Islet of Langerhans (tissue), 1 donor: ENCODE results near the gene IMPG1.

Source experiments
- FAIRE-seq: peaks from one replicate; lab custom pipeline; 2011; peaks lifted over from hg19 to GRCh38; lab: Jason Lieb, UNC

IMPG1 gene

DNA sequence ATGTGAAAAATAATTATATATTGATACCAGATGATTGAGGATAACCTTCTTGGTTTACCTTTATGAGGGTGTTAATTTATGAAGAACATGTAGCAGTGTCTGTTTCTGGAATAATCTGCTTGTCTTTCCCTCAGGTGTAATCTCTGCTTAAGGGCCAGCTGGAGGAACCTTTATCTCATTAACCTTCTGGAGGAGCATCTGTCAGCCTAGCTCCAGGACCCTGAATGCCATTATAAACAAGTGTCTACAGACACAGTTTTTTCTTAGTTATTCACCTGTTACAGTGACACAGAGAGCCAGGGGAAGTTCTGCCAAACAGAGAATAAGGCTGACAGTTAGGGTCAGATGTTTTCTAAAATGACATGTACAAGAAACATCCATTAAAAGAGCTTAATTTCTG lies at the start of gene IMPG1:
Gene IMPG1 (minus strand): TSS at position 101 of the 400 bp plus-strand sequence. CDS start 174 bp downstream, outside the sequence.
- no peak for FAIRE-seq

DNA sequence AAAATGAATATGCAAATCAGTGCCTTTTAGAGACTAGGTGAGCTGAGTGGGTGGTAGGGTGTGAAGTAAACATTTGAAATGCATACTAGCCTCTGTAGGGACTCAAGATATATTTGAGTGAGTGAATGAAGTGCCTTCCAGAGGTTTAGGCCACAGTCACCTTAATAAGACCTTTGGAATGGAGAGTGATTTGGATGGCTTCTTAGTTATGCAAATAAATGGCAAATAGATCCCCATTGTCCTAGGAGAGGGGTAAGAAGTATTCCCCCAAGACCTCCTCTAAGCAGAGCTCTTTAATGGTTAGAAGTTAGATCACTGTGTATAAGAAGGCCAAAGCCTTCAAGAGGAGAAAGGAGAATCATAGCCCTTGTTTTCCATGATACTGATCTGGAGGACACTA lies 47.8 kb upstream of the IMPG1 start:
- FAIRE-seq: no peak

DNA sequence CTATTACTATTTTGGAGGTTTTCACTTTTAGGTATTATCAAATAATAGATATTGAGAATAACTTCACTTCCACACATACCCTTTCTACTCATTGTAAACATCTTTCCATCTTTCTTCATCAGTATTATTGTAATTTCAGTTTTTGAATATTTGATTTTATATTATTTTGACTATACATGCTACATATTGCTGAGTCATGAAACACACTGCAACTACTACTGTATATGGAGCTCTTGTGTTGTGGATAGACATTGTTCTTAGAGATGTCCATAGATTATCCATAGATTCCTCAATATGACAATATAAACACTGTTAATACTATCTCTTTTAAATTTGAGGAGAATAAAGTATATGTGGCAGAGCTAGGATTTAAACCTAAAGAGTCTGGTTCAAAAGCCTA lies 819 bp upstream of the IMPG1 start:
- no peak for FAIRE-seq

GRCh38 chr6:76057469-76057868 lies 15.0 kb downstream of the IMPG1 start:
- no peak for FAIRE-seq

- FAIRE-seq: no peak
These were observed 20.1 kb downstream of the IMPG1 start for GRCh38 chr6:76052314-76052713.

- no peak for FAIRE-seq
These were observed 28.8 kb downstream of the IMPG1 start for GRCh38 chr6:76043690-76044089.

DNA sequence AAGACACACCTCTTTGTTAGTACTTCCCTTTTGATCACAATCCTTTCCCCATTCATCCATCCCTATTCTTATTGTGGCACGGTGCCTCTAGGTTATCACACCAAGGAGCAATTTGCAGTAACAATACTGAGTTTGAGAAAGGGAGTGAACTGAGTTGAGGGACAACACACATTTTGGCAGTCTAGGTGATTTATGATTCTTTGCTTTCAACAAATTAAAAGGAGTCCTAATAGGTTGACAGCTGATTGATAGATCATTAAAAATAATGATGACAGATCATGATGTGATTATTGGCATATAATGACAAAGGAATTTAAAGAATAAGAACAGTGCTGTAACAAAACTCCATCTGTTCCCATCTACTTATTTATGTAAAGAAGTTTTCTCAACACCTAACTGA lies 36.7 kb downstream of the IMPG1 start:
- FAIRE-seq: no peak

- no peak for FAIRE-seq
These were observed 46.4 kb downstream of the IMPG1 start for GRCh38 chr6:76026101-76026500.

- FAIRE-seq: no peak
These were observed 57.6 kb downstream of the IMPG1 start for GRCh38 chr6:76014626-76015530.

- FAIRE-seq: no peak
These were observed 68.3 kb downstream of the IMPG1 start for GRCh38 chr6:76004202-76004601.

- FAIRE-seq: no peak
These were observed 68.8 kb downstream of the IMPG1 start for GRCh38 chr6:76003686-76004085.

DNA sequence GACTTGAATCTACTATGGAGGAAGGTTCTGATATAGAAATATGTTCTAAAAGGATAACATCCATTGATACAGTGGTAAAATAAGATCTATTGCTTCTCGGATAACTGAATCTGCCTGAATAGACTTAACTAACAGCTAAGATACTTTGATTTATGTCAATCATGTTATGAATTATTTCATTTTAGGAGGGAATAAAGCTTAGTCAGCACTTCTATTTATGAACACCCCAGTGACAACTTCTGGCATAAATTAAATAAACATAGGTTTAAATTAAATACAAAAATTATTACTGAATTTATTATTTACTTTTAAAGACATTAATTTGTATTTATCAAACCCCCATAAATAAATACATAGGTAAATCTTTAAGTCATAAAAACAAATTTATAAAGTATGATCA lies 69.3 kb downstream of the IMPG1 start:
- FAIRE-seq: no peak

GRCh38 chr6:76000629-76001028 lies 71.8 kb downstream of the IMPG1 start:
- FAIRE-seq: no peak

GRCh38 chr6:75997696-75998095 lies 74.8 kb downstream of the IMPG1 start:
- no peak for FAIRE-seq

DNA sequence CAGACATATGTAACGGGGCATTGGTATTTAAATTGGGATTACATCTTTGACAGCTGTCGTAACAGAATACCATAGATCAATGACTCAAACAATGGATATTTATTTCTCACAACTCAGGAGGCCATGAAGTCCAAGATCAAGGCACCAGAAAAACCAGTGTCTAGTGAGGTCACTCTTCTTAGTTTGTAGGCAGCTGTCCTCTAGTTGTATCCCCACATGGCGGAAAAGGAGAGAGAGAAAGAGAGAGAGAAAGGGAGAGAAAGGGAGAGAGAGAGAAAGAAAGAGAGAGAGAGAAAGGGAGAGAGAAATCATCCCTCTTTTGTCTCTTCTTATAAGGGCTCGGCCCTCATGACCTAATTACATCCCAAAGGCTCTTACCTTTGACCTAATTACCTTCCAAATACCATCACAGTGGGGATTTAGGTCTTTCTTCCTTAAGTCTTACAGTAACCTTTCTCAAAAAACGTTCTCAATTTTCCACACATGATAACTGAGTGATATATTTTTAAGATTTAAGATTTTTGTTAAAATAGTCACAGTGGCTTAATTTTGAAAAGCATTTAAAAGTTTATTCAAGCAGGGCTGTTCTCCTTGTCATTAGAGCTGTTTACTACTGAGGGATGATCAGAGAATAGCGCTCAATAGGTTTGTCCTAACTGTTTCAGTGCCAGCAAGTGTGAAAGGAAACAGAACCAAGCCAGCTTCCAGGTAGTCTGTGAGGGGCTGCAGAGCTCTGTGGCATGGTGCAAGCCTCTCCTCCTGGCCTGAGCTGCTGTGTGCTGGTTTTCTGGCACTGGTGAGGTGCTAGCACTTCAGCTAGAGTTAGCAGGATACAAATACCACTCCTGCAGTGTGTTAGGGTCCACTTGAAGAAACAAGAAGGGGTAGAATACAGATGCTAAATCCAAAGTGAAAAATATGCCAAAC lies 79.0 kb downstream of the IMPG1 start:
- no peak for FAIRE-seq

DNA sequence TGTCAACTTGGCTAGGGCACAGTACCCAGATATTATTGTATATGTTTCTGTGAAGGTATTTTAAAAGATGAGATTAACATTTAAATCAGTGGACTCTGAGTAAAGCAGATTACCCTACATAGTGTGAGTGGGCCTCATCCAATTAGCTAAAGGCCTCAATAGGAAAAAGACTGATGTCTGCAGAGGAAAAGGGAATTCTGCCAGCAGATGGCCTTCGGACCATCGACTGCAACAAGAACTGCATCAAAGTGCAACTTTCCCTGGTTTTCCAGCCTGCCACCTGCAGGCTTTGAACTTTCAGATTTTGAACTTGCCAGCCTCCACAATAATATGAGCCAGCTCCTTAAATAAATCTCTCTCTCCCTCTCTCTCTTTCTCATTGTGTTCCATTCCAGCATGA lies 80.5 kb downstream of the IMPG1 start:
- FAIRE-seq: no peak

- FAIRE-seq: no peak
These were observed 85.5 kb downstream of the IMPG1 start for GRCh38 chr6:75986935-75987334.

- FAIRE-seq: no peak
These were observed 96.6 kb downstream of the IMPG1 start for GRCh38 chr6:75975904-75976303.

DNA sequence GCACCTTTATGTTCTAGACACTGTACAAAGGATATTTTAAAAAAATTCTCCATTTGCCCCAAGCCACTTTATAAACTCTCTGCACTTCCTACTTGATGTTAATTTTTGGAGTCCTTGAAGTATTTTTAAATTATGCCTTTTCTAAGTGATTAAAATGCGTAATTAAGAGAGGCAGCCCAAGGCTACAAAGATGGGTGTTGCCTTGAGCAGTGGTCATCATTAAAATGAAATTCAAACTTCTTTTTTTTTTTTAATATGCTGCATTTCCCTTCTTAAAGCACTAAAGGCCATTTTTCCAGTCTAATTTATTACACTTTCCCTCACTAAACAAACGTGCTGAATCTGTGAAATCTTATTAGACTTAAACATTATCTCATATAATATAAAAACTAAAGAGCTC lies 102.4 kb downstream of the IMPG1 start:
- no peak for FAIRE-seq

- FAIRE-seq: no peak
These were observed 104.3 kb downstream of the IMPG1 start for GRCh38 chr6:75968143-75968542.

- FAIRE-seq: no peak
These were observed 108.9 kb downstream of the IMPG1 start for GRCh38 chr6:75963569-75963968.

GRCh38 chr6:75952128-75952527 lies 120.3 kb downstream of the IMPG1 start:
- FAIRE-seq: no peak

- no peak for FAIRE-seq
These were observed 124.5 kb downstream of the IMPG1 start for GRCh38 chr6:75947935-75948334.
